Astrocyte of the cerebellum (primary cell): ENCODE results near the gene ASPSCR1.

Experiments used
- DNase-seq: peaks from one replicate; pipeline ENCODE4 v3.0.0-alpha.2; 2011; ENCODE audit warnings: low read depth
- H3K4me3 ChIP-seq: 2 replicates; pipeline ENCODE4 v1.5.1; 2011; ENCODE audit warnings: mild to moderate bottlenecking, low read depth, low read length, moderate library complexity
- in situ Hi-C: cut with HindIII; loops from 2 replicates; pipeline ENCODE4 v1.10.0; 2017; ENCODE audit warnings: low sequenced_read_pairs
- TF ChIP-seq, protein P1 (sequence below): IDR thresholded peaks from 2 replicates; pipeline ENCODE4 v1.5.1; 2012; ENCODE audit warnings: low read length, low read depth, moderate library complexity, mild to moderate bottlenecking; ENCODE audit errors: missing control alignments

ASPSCR1 gene

DNA sequence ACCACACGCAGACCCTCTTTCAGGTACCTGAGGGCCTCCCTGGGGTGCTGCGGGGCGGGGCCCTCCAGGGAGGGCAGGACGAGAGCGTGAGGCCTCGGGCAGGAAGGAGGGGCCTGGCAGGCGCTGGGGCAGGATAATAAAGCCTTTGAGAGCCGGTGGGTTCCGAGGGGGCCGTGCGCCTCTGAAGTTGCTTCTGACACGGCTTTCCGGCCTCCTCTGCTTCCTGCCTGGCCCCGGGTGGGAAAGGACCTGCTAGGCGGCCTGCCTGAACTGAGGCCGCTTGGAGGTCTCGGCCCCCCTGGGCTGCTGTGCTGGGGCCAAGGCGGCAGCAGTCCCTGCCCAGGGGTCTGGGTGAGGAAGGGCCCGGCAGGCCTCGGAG is 34.8 kb downstream of the ASPSCR1 start:
- no peak overlapping the region for H3K4me3 ChIP-seq
- no peak for DNase-seq
- TF ChIP-seq, protein P1, sequence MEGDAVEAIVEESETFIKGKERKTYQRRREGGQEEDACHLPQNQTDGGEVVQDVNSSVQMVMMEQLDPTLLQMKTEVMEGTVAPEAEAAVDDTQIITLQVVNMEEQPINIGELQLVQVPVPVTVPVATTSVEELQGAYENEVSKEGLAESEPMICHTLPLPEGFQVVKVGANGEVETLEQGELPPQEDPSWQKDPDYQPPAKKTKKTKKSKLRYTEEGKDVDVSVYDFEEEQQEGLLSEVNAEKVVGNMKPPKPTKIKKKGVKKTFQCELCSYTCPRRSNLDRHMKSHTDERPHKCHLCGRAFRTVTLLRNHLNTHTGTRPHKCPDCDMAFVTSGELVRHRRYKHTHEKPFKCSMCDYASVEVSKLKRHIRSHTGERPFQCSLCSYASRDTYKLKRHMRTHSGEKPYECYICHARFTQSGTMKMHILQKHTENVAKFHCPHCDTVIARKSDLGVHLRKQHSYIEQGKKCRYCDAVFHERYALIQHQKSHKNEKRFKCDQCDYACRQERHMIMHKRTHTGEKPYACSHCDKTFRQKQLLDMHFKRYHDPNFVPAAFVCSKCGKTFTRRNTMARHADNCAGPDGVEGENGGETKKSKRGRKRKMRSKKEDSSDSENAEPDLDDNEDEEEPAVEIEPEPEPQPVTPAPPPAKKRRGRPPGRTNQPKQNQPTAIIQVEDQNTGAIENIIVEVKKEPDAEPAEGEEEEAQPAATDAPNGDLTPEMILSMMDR = no peak
- in situ Hi-C loops = no loop called here

DNA sequence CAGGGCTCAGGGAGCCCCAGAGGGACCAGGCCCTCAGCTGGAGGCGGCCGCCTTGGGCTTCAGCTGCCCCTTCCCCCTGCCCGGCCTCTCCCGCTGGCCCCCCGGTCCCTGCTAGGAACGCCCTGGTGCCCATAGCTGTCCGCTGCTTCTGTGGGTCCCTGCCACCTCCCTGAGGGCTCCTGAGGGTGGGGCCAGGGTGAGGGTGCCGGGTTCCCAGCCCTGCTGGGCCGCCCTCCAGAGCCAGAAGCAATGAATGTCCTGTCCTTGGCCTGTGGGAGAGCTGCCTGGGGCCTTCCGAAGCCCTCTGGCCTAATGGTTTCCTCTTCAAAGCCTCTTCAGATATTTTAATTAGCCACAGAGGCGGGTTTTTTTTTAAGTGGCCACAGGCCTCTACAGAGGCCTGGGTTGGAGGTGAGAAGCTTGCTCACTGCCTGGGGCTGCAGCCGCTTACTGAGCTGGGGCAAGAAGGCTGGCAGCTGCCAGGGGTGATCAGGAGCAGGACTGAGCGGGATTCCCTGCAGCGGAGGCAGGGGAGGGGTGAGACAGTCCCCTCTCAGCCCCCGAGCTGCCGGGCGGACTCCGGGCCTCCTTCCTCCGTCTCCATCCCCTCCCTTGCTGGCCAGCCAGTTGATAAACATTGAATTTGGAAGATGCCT is 35.3 kb downstream of the ASPSCR1 start:
- in situ Hi-C loops = no loop called here
- DNase-seq = no peak
- H3K4me3 ChIP-seq = no peak overlapping the region
- TF ChIP-seq, protein P1 = no peak

DNA sequence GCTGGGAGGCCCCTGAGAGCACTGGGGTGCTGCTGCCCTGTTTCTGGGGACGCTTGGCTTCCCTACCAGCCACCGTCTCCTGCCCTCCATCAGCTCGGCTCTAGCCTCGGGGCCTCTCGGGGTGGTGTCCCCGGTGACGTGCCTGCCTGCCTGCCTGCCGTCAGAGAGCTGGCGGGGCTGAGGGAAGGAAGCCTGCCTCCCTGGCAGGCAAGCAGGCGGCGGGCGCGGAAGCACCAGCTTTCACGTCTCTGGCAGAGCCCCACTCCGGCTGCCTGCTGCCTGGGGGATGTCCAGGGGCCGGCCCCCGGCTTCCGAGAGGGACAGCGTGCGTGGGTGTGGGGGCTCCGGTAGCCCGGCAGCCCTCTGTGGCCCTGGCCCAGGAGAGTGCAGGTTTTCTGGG is 35.9 kb downstream of the ASPSCR1 start:
- TF ChIP-seq, protein P1 = no peak
- no peak for DNase-seq
- H3K4me3 ChIP-seq = no peak overlapping the region
- in situ Hi-C loops = no loop called here

DNA sequence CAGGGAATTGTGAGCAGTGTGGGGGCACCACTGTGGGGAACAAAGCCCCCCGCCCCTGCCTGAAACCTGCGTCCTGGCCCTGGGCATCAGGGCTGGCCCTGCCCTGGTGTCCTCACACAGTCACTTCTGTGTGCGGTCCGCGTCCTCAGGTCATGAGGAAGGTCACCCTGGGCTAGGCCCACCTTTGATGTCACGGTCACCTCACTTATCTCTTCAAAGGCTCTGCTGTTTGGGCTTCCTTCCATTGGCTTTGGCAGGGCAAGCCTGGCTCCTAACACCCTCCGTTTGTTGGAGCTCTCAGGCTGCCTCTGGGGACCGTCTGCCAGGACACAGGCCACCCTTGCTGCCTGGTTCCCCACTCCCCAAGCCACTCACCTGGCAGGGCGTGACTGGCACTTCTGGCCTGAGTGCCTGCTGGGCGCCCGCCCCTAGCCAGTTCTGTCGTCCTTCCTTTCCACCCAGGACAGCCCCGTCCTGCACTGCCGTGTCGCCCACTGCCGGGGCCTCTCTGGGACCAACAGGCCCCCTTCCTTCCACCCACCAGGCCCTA is 36.4 kb downstream of the ASPSCR1 start:
- TF ChIP-seq, protein P1 = no peak
- in situ Hi-C loops = no loop called here
- no peak overlapping the region for H3K4me3 ChIP-seq
- DNase-seq = no peak

DNA sequence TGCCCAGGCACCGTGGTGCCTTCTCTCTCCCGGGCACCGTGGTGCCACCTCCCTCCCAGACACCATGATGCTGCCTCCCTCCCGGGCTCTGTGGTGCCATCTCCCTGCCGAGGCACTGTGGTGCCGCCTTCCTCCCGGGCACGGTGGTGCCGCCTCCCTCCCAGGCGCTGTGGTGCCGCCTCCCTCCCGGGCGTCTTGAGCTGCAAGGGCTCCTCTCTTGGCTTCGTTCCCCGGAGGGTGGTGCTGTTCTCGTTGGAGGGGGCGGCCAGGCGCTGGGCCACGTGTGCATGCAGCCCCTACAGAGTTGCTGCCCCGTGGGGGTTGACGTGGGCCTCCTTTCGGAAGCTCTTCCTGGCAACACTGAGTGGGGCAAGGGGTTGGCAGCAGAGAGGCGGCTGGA is 37.0 kb downstream of the ASPSCR1 start:
- no peak overlapping the region for H3K4me3 ChIP-seq
- no peak for DNase-seq
- TF ChIP-seq, protein P1 = no peak
- in situ Hi-C loops = no loop called here

DNA sequence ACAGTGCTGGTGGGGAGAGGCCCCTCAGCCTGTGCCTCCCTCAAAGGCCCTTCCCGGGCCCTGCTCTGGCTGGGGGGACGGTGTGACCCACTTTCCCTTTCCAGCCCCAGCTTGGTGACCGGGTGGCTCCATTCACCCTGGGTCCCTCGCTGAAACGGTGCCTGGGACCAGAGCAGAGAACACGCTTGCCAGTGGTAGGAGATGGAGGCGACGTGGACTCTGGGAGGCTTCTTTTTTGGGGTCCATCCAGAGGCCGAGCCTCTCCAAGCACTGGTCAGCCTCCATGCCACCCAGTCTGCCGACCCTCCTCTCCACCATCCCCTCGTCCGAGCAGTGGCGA is 37.5 kb downstream of the ASPSCR1 start:
- TF ChIP-seq, protein P1 = no peak
- no peak overlapping the region for H3K4me3 ChIP-seq
- in situ Hi-C loops = no loop called here
- no peak for DNase-seq
